ENCODE results near the gene MGLL. TPM values are rescaled to one million over a fixed set of nuclear protein-coding genes. Genes with fewer than 3 reads are reported as not detected.

The MGLL gene
- total and polyA plus RNA-seq, 4 experiments from 2014 or later: 0.77 to 4.8 (median 2.3) TPM

DNA sequence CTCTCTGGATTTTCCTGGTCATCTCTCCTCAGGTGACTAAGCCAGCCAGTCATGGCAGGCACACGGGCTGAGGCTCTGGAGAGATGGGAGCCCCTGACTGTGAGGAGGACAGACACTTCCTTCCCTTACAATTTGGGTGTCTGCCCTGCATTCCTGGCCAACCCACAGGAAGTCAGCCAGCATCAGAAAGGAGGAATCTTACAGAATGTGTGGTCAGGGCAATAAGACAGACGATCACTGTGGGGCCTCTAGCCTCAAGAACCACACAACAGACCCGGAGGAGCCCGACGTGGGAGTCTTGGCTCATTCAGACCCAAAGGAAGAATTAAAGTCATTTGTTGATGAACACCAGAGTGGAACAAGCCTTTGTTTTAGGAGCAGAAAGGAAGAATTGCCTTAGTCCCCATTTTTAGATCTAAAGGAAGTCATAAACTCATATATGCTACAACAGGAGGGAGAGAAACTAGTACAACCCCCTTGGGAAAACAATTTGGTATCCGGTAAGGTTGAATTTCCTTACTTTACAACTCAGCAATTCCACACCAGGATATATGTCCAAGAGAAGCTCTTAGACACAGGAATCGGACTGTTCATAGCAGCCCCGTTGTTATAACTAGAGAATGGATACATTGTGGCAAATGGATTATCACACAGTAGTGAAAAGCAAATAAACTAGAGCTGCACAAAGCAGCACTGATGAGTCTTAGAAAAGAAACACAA is 87.4 kb downstream of the MGLL start:
- H3K4me1 Mint-ChIP-seq: peaks cover 0 to 1% (median 0%) of the 10 kb centered on the region in 4 donors
- CTCF ChIA-PET (ENCODE audit: partially characterized antibody): no interaction called here
- POLR2A ChIA-PET (ENCODE audit: partially characterized antibody): no interaction called here
- Histone ChIP-seq H3K27me3 (ENCODE audit: insufficient read depth, low read length) (no peaks in the 10 kb centered on the region), H3K36me3 (ENCODE audit: insufficient read depth, low read length) (no peaks in the 10 kb centered on the region), H3K27ac (ENCODE audit: low read depth, low read length) (no peak overlapping the region), H3K4me3 (ENCODE audit: low read length in 2 of 2) (no peak overlapping the region), H3K4me1 (ENCODE audit: insufficient read depth, low read length) (peaks cover 4% of the 10 kb centered on the region), H3K9me3 (ENCODE audit: control insufficient read depth in 1 of 2, low read length in 2 of 2) (no peaks in the 10 kb centered on the region)
- no peaks in the 10 kb centered on the region for H3K9me3 Mint-ChIP-seq
- peak overlapping the region in 1 of 8 donors; percentile 0 for H3K4me3 Mint-ChIP-seq
- no peak overlapping the region for H3K27ac Mint-ChIP-seq
- DNase-seq: no peak
- H3K36me3 Mint-ChIP-seq: no peaks in the 10 kb centered on the region
- intact Hi-C loops (cut with micrococcal nuclease): no loop called here
- H3K27me3 Mint-ChIP-seq: peaks cover 10 to 14% of the 10 kb centered on the region in 2 donors

DNA sequence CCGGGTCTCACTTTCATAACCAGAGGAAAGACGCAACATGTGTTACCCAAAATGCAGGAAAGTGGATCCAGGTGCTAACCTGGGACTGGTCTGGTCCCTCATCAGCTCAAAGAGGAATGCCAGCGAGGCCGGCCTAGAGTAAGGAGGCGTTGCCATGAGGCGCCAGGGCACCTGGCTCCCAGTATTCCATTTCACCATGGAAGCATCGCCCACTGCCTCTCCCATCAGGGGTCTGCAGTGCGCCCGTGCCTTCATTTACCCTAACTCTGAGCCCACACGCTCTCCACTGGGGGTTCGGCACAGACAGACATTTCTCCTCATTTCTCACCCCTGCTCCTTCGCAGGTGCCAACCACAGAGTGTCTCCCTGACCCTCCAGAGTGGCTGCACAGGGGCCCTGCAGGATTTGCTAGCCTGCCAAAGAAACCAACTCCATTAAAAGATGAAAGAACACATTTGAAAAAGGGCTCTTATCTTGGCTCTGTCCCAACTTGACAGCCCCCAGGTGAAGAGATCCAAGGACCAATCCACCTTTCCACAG is 88.1 kb downstream of the MGLL start:
- ChIA-PET CTCF (ENCODE audit: partially characterized antibody) (no interaction called here), POLR2A (ENCODE audit: partially characterized antibody) (no interaction called here)
- no peaks in the 10 kb centered on the region for H3K9me3 ChIP-seq (ENCODE audit: control insufficient read depth in 1 of 2, low read length in 2 of 2)
- no peak overlapping the region for H3K27ac ChIP-seq (ENCODE audit: low read depth, low read length)
- H3K36me3 Mint-ChIP-seq: no peaks in the 10 kb centered on the region
- H3K4me3 Mint-ChIP-seq: no peak overlapping the region
- peaks cover 4% of the 10 kb centered on the region for H3K4me1 ChIP-seq (ENCODE audit: insufficient read depth, low read length)
- peaks cover 0 to 1% (median 0%) of the 10 kb centered on the region in 4 donors for H3K4me1 Mint-ChIP-seq
- no peak overlapping the region for H3K4me3 ChIP-seq (ENCODE audit: low read length in 2 of 2)
- intact Hi-C loops (cut with micrococcal nuclease): no loop called here
- H3K27ac Mint-ChIP-seq: no peak overlapping the region
- H3K27me3 ChIP-seq (ENCODE audit: insufficient read depth, low read length): no peaks in the 10 kb centered on the region
- H3K36me3 ChIP-seq (ENCODE audit: insufficient read depth, low read length): no peaks in the 10 kb centered on the region
- DNase-seq: no peak
- H3K27me3 Mint-ChIP-seq: peaks cover 10 to 14% of the 10 kb centered on the region in 2 donors
- H3K9me3 Mint-ChIP-seq: no peaks in the 10 kb centered on the region

DNA sequence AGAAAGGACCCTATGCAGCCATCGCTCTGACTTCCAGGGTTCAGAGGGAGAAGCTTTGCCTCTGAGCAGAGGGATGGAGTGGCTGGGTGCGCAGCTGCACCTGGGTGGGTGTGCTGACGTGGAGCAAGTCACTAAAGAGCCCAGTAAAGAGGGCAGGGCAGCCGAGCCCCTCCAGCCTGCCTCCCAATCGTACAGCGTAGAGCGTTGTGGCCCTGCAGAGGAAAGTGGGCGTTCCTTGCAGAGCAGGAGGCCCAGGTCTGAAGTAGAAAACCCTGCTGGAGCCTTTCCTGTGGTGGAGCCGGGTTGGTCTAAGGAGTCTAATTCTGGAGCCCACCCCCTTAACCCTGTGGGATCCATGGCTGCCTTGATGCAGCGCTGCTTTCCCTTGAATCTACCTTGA is 88.5 kb downstream of the MGLL start:
- no peak for DNase-seq
- ChIA-PET POLR2A (ENCODE audit: partially characterized antibody) (no interaction called here), CTCF (ENCODE audit: partially characterized antibody) (no interaction called here)
- Histone ChIP-seq H3K4me1 (ENCODE audit: insufficient read depth, low read length) (peaks cover 4% of the 10 kb centered on the region), H3K27me3 (ENCODE audit: insufficient read depth, low read length) (no peaks in the 10 kb centered on the region), H3K36me3 (ENCODE audit: insufficient read depth, low read length) (no peaks in the 10 kb centered on the region), H3K9me3 (ENCODE audit: control insufficient read depth in 1 of 2, low read length in 2 of 2) (no peaks in the 10 kb centered on the region), H3K27ac (ENCODE audit: low read depth, low read length) (no peak overlapping the region), H3K4me3 (ENCODE audit: low read length in 2 of 2) (no peak overlapping the region)
- intact Hi-C loops (cut with micrococcal nuclease): no loop called here
- Mint-ChIP-seq H3K36me3 (no peaks in the 10 kb centered on the region), H3K4me3 (no peak overlapping the region), H3K27me3 (peaks cover 10 to 14% of the 10 kb centered on the region in 2 donors), H3K9me3 (no peaks in the 10 kb centered on the region), H3K4me1 (peaks cover 0 to 1% (median 0%) of the 10 kb centered on the region in 4 donors), H3K27ac (no peak overlapping the region)

DNA sequence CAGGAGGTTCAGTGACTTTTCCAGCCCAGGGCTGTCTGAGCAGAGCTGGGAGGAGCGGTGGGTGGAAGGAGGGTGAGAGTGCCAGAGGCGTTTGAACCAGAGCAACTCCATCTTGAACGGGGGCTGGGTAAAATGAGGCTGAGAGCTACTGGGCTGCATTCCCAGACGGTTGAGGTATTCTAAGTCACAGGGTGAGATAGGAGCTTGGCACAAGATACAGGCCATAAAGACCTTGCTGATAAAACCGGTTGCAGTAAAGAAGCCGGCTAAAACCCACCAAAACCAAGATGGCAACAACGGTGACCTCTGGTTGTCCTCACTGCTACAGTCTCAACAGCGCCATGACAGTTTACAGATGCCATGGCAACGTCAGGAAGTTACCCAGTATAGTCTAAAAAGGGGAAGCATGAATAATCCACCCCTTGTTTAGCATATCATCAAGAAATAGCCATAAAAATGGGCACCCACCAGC is 89.4 kb downstream of the MGLL start:
- H3K4me1 Mint-ChIP-seq: no peaks in the 10 kb centered on the region
- POLR2A ChIA-PET (ENCODE audit: partially characterized antibody): no interaction called here
- intact Hi-C loops (cut with micrococcal nuclease): no loop called here
- H3K36me3 Mint-ChIP-seq: no peaks in the 10 kb centered on the region
- Histone ChIP-seq H3K4me3 (ENCODE audit: low read length in 2 of 2) (no peak overlapping the region), H3K4me1 (ENCODE audit: insufficient read depth, low read length) (no peaks in the 10 kb centered on the region), H3K9me3 (ENCODE audit: control insufficient read depth in 1 of 2, low read length in 2 of 2) (no peaks in the 10 kb centered on the region), H3K27ac (ENCODE audit: low read depth, low read length) (no peak overlapping the region), H3K27me3 (ENCODE audit: insufficient read depth, low read length) (no peaks in the 10 kb centered on the region), H3K36me3 (ENCODE audit: insufficient read depth, low read length) (no peaks in the 10 kb centered on the region)
- no peaks in the 10 kb centered on the region for H3K9me3 Mint-ChIP-seq
- CTCF ChIA-PET (ENCODE audit: partially characterized antibody): no interaction called here
- H3K4me3 Mint-ChIP-seq: no peak overlapping the region
- H3K27ac Mint-ChIP-seq: no peak overlapping the region
- no peak for DNase-seq
- H3K27me3 Mint-ChIP-seq: peaks cover 10 to 14% of the 10 kb centered on the region in 2 donors

DNA sequence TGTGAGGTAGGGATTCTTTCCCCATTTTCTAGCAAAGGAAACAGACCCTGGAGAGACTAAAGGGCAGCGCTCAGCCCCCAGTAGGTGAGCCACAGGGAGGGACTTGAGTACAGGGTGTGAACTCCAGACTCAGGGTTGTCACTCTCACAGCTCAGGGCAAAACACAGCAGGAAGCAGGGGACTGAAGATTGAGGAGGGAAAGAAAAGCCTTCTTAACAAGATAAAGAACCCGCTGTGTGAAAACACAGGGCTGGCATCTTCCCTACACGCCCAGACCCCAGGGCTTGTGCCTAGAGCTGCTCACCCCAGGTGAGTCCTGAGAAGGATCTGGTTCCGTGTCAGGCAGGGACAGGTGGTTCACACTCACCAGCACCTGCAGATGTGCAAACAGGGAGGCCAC is 90.0 kb downstream of the MGLL start:
- H3K4me1 Mint-ChIP-seq: no peaks in the 10 kb centered on the region
- peaks cover 10 to 14% of the 10 kb centered on the region in 2 donors for H3K27me3 Mint-ChIP-seq
- no peak for DNase-seq
- CTCF ChIA-PET (ENCODE audit: partially characterized antibody): no interaction called here
- no peaks in the 10 kb centered on the region for H3K36me3 ChIP-seq (ENCODE audit: insufficient read depth, low read length)
- H3K36me3 Mint-ChIP-seq: no peaks in the 10 kb centered on the region
- POLR2A ChIA-PET (ENCODE audit: partially characterized antibody): no interaction called here
- no peak overlapping the region for H3K27ac Mint-ChIP-seq
- no peaks in the 10 kb centered on the region for H3K4me1 ChIP-seq (ENCODE audit: insufficient read depth, low read length)
- no peak overlapping the region for H3K4me3 Mint-ChIP-seq
- intact Hi-C loops (cut with micrococcal nuclease): no loop called here
- H3K9me3 ChIP-seq (ENCODE audit: control insufficient read depth in 1 of 2, low read length in 2 of 2): no peaks in the 10 kb centered on the region
- no peaks in the 10 kb centered on the region for H3K27me3 ChIP-seq (ENCODE audit: insufficient read depth, low read length)
- no peaks in the 10 kb centered on the region for H3K9me3 Mint-ChIP-seq
- no peak overlapping the region for H3K4me3 ChIP-seq (ENCODE audit: low read length in 2 of 2)
- H3K27ac ChIP-seq (ENCODE audit: low read depth, low read length): no peak overlapping the region

DNA sequence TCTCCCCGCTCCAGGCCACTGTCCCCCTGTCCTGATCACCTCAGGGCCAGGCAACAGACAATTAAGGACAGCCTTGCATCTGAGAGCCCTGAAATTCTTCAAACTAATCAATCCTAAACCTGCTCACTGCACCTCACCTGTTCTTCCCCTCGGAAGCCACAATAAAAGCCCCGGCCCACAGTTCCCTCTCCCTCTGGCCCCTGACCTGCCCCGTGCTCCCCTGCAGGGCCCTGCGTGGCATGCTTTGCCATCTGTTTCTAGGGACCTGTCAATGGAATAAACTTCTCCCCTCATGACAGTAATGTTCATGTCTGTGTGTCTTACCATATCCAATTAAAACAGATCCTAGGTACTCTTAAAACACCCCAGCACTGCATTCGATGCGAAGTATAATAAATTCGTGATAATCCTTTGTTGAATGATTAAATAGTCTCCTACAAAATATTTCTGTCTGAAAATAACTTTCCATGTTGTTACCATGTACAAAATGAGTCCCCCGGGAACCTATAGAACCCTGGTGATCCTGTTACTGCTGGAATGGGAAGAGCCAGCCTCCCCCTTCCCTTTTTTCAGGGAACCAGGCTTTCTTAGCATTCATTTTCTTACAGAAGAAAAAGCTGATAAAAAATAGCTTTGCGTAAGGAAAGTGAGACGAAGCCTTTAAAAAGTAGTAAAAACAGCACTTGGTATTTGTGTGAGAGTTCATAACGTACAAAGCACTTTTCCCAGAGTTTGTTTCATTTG is 90.6 kb downstream of the MGLL start:
- no peak for DNase-seq
- intact Hi-C loops (cut with micrococcal nuclease): no loop called here
- Histone ChIP-seq H3K4me1 (ENCODE audit: insufficient read depth, low read length) (no peaks in the 10 kb centered on the region), H3K9me3 (ENCODE audit: control insufficient read depth in 1 of 2, low read length in 2 of 2) (no peaks in the 10 kb centered on the region), H3K4me3 (ENCODE audit: low read length in 2 of 2) (no peak overlapping the region), H3K36me3 (ENCODE audit: insufficient read depth, low read length) (no peaks in the 10 kb centered on the region), H3K27me3 (ENCODE audit: insufficient read depth, low read length) (no peaks in the 10 kb centered on the region), H3K27ac (ENCODE audit: low read depth, low read length) (no peak overlapping the region)
- Mint-ChIP-seq H3K27ac (no peak overlapping the region), H3K4me1 (no peaks in the 10 kb centered on the region), H3K36me3 (no peaks in the 10 kb centered on the region), H3K9me3 (no peaks in the 10 kb centered on the region), H3K27me3 (peaks cover 12 to 14% of the 10 kb centered on the region in 2 donors), H3K4me3 (no peak overlapping the region)
- ChIA-PET CTCF (ENCODE audit: partially characterized antibody) (interaction anchor here (0.6 kb wide), 1 partner anchor 870 kb away, joined by 4 read pairs; no protein-coding TSS in a partner anchor), POLR2A (ENCODE audit: partially characterized antibody) (no interaction called here)

DNA sequence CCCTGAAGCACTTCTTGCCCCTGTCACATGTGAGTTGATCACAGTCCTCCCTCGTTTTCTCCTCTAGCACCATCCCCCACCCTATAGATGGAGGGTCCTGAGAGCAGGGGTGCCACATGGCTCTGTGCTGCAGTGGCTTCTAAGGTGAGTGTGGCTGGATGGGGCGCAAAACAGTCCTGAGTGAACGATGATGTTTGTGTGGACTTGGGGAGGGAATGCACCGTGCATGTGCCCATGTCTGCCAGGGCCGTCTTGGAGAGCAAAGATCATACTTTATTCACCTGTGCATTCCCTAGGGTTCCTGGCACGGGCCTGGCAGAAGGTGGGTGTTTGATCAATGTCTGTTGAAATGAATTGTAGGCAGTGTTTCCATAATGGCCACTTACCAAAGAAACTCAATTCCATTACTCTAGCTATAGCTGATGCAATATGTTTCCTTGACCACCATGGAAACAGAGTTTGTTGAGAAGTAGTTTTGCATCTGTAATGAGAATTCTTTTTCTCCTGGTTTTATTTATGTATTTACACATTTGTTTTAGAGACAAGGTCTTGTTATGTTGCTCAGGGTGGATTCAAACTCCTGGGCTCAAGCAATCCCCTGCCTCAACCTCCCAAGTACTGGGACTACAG is 91.5 kb downstream of the MGLL start:
- Mint-ChIP-seq H3K27ac (no peak overlapping the region), H3K27me3 (peaks cover 13 to 14% of the 10 kb centered on the region in 2 donors), H3K4me3 (no peak overlapping the region), H3K36me3 (no peaks in the 10 kb centered on the region), H3K4me1 (no peaks in the 10 kb centered on the region), H3K9me3 (no peaks in the 10 kb centered on the region)
- Histone ChIP-seq H3K27me3 (ENCODE audit: insufficient read depth, low read length) (no peaks in the 10 kb centered on the region), H3K36me3 (ENCODE audit: insufficient read depth, low read length) (no peaks in the 10 kb centered on the region), H3K4me1 (ENCODE audit: insufficient read depth, low read length) (no peaks in the 10 kb centered on the region), H3K27ac (ENCODE audit: low read depth, low read length) (no peak overlapping the region), H3K4me3 (ENCODE audit: low read length in 2 of 2) (no peak overlapping the region), H3K9me3 (ENCODE audit: control insufficient read depth in 1 of 2, low read length in 2 of 2) (no peaks in the 10 kb centered on the region)
- CTCF ChIA-PET (ENCODE audit: partially characterized antibody): interaction anchor here (0.6 kb wide), 1 partner anchor 871 kb away, joined by 4 read pairs; no protein-coding TSS in a partner anchor
- POLR2A ChIA-PET (ENCODE audit: partially characterized antibody): no interaction called here
- intact Hi-C loops (cut with micrococcal nuclease): no loop called here
- DNase-seq: no peak
